ENCODE measurements around the gene ADRA2C. TPM values are rescaled to one million over a fixed set of nuclear protein-coding genes. Genes with fewer than 3 reads are reported as not detected.

Gene ADRA2C
- total and polyA plus RNA-seq, 2 of the 13 experiments (the other 11 are each of a cell fraction or from before 2014, with no cell fraction given), result 15.4 to 69.7 TPM

DNA sequence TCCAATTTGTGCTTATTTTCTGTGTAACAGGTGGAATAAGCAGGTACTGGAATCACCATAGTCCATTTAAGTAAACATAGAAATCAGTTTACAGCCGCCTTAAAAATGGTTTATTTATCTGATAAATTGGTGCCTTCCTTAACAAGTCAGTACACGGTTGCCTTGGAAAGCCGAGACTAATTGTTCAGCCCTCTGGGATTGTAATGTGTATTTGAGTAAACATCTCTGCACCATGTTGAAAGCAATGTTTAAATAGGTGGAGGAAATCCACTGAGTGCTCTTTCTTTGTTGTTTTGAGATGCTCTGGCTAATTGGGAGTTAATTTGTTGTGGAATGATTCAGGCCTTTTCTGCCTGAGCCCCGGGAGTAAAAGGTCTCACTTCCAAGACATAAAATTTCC lies 45.7 kb upstream of the ADRA2C start:
- CTCF ChIA-PET (ENCODE audit: low intra/inter-chr PET ratio, low total read pairs), result no interaction called here
- Histone ChIP-seq H3K4me1 (ENCODE audit: insufficient read depth, low read length) (no peaks in the 10 kb centered on the region), H3K9me3 (ENCODE audit: low read length) (peaks cover 13% of the 10 kb centered on the region), H3K27me3 (ENCODE audit: control insufficient read depth in 1 of 2, insufficient read depth in 2 of 2, low read length in 2 of 2) (peaks cover 14 to 79% of the 10 kb centered on the region in 2 experiments; a peak in 4 of 5 replicates), H2AFZ (ENCODE audit: low read length) (no peak overlapping the region), H3K27ac (ENCODE audit: extremely low read length, insufficient read depth, low read length) (no peak overlapping the region), H3K36me3 (replicated peaks in 1 of 2; ENCODE audit: control insufficient read depth in 1 of 2, insufficient read depth in 2 of 2, low read length in 2 of 2) (no peaks in the 10 kb centered on the region), H3K79me2 (ENCODE audit: insufficient read depth, low read length) (no peaks in the 10 kb centered on the region), H3K9ac (ENCODE audit: insufficient read depth, low read depth, low read length) (no peak overlapping the region), H4K20me1 (ENCODE audit: insufficient read depth, low read length) (no peaks in the 10 kb centered on the region), H3K4me2 (ENCODE audit: low read depth, low read length) (no peak overlapping the region), H3K4me3 (replicated peaks in 1 of 3; ENCODE audit: insufficient read depth in 1 of 3, low read depth in 2 of 3, low read length in 3 of 3) (no peak overlapping the region)
- BruUV-seq (replicated peaks), result no TSS peak
- POLR2A ChIA-PET, result no interaction called here
- ATAC-seq (no peak), FAIRE-seq (no peak), DNase-seq (ENCODE audit: low spot score) (no peak)
- intact Hi-C loops (cut with micrococcal nuclease; ENCODE audit: unreplicated experiment), result no loop called here
- in situ Hi-C loops (cut with HindIII; ENCODE audit: extremely low pct_ligation_motif_present, low pct_unique_long_range_greater_than_20kb), result no loop called here
- 10% methylated on average over 4 of the region's 4 CpGs for WGBS (ENCODE audit: low lambda C conversion rate)
- TF ChIP-seq ZNF331 (CRISPR knock-in tag; IDR thresholded peaks at IDR 0.05) (no peak), ZNF547 (CRISPR knock-in tag; IDR thresholded peaks at IDR 0.05) (no peak), ZNF619 (CRISPR knock-in tag; IDR thresholded peaks at IDR 0.05) (no peak), PAWR (CRISPR knock-in tag; IDR thresholded peaks at IDR 0.05; ENCODE audit: borderline replicate concordance) (no peak), ZNF563 (CRISPR knock-in tag; IDR thresholded peaks at IDR 0.05) (no peak), ONECUT2 (CRISPR knock-in tag; IDR thresholded peaks at IDR 0.05) (no peak), ZNF451 (CRISPR knock-in tag; IDR thresholded peaks at IDR 0.05) (no peak)
- TF ChIP-seq, protein P1, sequence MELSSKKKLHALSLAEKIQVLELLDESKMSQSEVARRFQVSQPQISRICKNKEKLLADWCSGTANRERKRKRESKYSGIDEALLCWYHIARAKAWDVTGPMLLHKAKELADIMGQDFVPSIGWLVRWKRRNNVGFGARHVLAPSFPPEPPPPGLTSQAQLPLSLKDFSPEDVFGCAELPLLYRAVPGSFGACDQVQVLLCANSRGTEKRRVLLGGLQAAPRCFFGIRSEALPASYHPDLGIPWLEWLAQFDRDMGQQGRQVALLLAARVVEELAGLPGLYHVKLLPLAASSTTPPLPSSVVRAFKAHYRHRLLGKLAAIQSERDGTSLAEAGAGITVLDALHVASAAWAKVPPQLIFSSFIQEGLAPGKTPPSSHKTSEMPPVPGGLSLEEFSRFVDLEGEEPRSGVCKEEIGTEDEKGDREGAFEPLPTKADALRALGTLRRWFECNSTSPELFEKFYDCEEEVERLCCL (CRISPR knock-in tag; IDR thresholded peaks at IDR 0.05; ENCODE audit: borderline replicate concordance), result no peak
- TF ChIP-seq, protein P2, sequence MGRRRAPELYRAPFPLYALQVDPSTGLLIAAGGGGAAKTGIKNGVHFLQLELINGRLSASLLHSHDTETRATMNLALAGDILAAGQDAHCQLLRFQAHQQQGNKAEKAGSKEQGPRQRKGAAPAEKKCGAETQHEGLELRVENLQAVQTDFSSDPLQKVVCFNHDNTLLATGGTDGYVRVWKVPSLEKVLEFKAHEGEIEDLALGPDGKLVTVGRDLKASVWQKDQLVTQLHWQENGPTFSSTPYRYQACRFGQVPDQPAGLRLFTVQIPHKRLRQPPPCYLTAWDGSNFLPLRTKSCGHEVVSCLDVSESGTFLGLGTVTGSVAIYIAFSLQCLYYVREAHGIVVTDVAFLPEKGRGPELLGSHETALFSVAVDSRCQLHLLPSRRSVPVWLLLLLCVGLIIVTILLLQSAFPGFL (CRISPR knock-in tag; IDR thresholded peaks at IDR 0.05), result no peak
- TF ChIP-seq, protein P3, sequence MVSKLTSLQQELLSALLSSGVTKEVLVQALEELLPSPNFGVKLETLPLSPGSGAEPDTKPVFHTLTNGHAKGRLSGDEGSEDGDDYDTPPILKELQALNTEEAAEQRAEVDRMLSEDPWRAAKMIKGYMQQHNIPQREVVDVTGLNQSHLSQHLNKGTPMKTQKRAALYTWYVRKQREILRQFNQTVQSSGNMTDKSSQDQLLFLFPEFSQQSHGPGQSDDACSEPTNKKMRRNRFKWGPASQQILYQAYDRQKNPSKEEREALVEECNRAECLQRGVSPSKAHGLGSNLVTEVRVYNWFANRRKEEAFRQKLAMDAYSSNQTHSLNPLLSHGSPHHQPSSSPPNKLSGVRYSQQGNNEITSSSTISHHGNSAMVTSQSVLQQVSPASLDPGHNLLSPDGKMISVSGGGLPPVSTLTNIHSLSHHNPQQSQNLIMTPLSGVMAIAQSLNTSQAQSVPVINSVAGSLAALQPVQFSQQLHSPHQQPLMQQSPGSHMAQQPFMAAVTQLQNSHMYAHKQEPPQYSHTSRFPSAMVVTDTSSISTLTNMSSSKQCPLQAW (CRISPR knock-in tag; IDR thresholded peaks at IDR 0.05), result no peak
- TF ChIP-seq, protein P4, sequence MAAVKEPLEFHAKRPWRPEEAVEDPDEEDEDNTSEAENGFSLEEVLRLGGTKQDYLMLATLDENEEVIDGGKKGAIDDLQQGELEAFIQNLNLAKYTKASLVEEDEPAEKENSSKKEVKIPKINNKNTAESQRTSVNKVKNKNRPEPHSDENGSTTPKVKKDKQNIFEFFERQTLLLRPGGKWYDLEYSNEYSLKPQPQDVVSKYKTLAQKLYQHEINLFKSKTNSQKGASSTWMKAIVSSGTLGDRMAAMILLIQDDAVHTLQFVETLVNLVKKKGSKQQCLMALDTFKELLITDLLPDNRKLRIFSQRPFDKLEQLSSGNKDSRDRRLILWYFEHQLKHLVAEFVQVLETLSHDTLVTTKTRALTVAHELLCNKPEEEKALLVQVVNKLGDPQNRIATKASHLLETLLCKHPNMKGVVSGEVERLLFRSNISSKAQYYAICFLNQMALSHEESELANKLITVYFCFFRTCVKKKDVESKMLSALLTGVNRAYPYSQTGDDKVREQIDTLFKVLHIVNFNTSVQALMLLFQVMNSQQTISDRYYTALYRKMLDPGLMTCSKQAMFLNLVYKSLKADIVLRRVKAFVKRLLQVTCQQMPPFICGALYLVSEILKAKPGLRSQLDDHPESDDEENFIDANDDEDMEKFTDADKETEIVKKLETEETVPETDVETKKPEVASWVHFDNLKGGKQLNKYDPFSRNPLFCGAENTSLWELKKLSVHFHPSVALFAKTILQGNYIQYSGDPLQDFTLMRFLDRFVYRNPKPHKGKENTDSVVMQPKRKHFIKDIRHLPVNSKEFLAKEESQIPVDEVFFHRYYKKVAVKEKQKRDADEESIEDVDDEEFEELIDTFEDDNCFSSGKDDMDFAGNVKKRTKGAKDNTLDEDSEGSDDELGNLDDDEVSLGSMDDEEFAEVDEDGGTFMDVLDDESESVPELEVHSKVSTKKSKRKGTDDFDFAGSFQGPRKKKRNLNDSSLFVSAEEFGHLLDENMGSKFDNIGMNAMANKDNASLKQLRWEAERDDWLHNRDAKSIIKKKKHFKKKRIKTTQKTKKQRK (IDR thresholded peaks at IDR 0.05; ENCODE audit: low read length), result no peak
- TF ChIP-seq, protein P5, sequence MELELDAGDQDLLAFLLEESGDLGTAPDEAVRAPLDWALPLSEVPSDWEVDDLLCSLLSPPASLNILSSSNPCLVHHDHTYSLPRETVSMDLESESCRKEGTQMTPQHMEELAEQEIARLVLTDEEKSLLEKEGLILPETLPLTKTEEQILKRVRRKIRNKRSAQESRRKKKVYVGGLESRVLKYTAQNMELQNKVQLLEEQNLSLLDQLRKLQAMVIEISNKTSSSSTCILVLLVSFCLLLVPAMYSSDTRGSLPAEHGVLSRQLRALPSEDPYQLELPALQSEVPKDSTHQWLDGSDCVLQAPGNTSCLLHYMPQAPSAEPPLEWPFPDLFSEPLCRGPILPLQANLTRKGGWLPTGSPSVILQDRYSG (CRISPR knock-in tag; IDR thresholded peaks at IDR 0.05), result no peak
- TF ChIP-seq, protein P6, sequence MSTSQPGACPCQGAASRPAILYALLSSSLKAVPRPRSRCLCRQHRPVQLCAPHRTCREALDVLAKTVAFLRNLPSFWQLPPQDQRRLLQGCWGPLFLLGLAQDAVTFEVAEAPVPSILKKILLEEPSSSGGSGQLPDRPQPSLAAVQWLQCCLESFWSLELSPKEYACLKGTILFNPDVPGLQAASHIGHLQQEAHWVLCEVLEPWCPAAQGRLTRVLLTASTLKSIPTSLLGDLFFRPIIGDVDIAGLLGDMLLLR (CRISPR knock-in tag; IDR thresholded peaks at IDR 0.05), result no peak
- TF ChIP-seq, protein P7, sequence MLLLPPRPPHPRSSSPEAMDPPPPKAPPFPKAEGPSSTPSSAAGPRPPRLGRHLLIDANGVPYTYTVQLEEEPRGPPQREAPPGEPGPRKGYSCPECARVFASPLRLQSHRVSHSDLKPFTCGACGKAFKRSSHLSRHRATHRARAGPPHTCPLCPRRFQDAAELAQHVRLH (CRISPR knock-in tag; IDR thresholded peaks at IDR 0.05; ENCODE audit: borderline replicate concordance, low read depth), result no peak

Measured in HepG2 (cell line).